ENCODE measurements around the gene TRPC6.

TRPC6 gene

DNA sequence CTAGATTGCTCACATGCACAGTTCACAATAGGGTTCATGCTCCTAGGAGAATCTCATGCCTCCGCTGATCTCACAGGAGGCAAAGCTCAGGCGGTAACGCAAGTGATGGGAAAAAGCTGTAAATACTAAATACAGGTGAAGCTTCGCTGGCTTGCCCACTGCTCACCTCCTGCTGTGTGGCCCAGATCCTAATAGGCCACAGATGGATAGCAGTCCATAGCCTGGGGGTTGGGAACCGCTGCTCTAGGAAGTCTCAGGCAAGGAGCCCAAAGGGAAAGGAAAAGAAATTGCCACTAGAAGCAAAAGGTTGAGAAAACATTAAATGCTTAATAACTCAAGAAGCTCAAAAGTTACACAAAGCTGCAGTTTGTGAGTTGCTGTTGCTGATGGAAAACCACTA is 3.2 kb upstream of the TRPC6 start:
- DNase-seq (no peak), ATAC-seq (ENCODE audit: insufficient read depth, low read depth) (no peak)
- Histone ChIP-seq H3K4me1 (ENCODE audit: insufficient read depth, low read length) (no peaks in the 10 kb centered on the region), H3K9ac (ENCODE audit: low read depth, low read length) (no peak overlapping the region), H2AFZ (ENCODE audit: low read depth, low read length) (no peak overlapping the region), H3K27me3 (ENCODE audit: insufficient read depth, low read length, poor library complexity) (no peaks in the 10 kb centered on the region), H3K9me3 (ENCODE audit: insufficient read depth, low read length, severe bottlenecking) (no peaks in the 10 kb centered on the region), H3K36me3 (ENCODE audit: insufficient read depth, low read length) (no peaks in the 10 kb centered on the region), H4K20me1 (ENCODE audit: insufficient read depth, low read length) (no peaks in the 10 kb centered on the region), H3K4me2 (ENCODE audit: insufficient read depth, low read length) (no peak overlapping the region), H3K27ac (ENCODE audit: low read length) (no peak overlapping the region), H3K4me3 (ENCODE audit: low read depth in 1 of 2, low read length in 2 of 2) (no peak overlapping the region), H3K79me2 (ENCODE audit: insufficient read depth, low read length) (no peaks in the 10 kb centered on the region)
- TF ChIP-seq, protein P1, sequence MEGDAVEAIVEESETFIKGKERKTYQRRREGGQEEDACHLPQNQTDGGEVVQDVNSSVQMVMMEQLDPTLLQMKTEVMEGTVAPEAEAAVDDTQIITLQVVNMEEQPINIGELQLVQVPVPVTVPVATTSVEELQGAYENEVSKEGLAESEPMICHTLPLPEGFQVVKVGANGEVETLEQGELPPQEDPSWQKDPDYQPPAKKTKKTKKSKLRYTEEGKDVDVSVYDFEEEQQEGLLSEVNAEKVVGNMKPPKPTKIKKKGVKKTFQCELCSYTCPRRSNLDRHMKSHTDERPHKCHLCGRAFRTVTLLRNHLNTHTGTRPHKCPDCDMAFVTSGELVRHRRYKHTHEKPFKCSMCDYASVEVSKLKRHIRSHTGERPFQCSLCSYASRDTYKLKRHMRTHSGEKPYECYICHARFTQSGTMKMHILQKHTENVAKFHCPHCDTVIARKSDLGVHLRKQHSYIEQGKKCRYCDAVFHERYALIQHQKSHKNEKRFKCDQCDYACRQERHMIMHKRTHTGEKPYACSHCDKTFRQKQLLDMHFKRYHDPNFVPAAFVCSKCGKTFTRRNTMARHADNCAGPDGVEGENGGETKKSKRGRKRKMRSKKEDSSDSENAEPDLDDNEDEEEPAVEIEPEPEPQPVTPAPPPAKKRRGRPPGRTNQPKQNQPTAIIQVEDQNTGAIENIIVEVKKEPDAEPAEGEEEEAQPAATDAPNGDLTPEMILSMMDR (IDR thresholded peaks at IDR 0.05; ENCODE audit: borderline replicate concordance, extremely low read depth, low read length, poor library complexity, severe bottlenecking), result no peak
- no peak for TF ChIP-seq EZH2 (IDR thresholded peaks at IDR 0.05; ENCODE audit: borderline replicate concordance, low read depth, low read length, severe bottlenecking)

DNA sequence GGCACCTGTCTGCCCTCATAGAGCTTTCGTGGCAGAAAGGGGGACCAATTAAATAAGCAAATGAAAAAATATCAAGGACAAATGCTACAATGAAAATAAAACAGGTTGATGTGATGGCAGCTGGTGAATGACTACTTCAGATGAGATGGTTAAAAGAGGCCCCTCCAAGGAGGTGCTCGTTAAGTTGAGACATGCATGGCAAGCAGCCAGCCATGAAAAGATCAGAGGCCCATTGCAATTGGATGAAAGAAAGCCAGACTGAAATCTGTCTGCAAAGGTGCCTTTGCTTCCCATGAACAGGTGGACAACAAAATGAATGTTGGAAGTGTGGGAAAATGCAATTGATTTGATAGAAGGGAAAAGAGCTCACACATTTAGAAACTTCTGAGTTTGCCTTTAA is 848 bp upstream of the TRPC6 start:
- Histone ChIP-seq H2AFZ (ENCODE audit: low read depth, low read length) (no peak overlapping the region), H3K27ac (ENCODE audit: low read length) (no peak overlapping the region), H4K20me1 (ENCODE audit: insufficient read depth, low read length) (no peaks in the 10 kb centered on the region), H3K4me2 (ENCODE audit: insufficient read depth, low read length) (no peak overlapping the region), H3K27me3 (ENCODE audit: insufficient read depth, low read length, poor library complexity) (no peaks in the 10 kb centered on the region), H3K4me1 (ENCODE audit: insufficient read depth, low read length) (no peaks in the 10 kb centered on the region), H3K79me2 (ENCODE audit: insufficient read depth, low read length) (no peaks in the 10 kb centered on the region), H3K36me3 (ENCODE audit: insufficient read depth, low read length) (no peaks in the 10 kb centered on the region), H3K4me3 (ENCODE audit: low read depth in 1 of 2, low read length in 2 of 2) (no peak overlapping the region), H3K9ac (ENCODE audit: low read depth, low read length) (no peak overlapping the region), H3K9me3 (ENCODE audit: insufficient read depth, low read length, severe bottlenecking) (no peaks in the 10 kb centered on the region)
- no peak for TF ChIP-seq EZH2 (IDR thresholded peaks at IDR 0.05; ENCODE audit: borderline replicate concordance, low read depth, low read length, severe bottlenecking)
- TF ChIP-seq, protein P1 (IDR thresholded peaks at IDR 0.05; ENCODE audit: borderline replicate concordance, extremely low read depth, low read length, poor library complexity, severe bottlenecking), result no peak
- DNase-seq, result no peak
- ATAC-seq (ENCODE audit: insufficient read depth, low read depth), result no peak

DNA sequence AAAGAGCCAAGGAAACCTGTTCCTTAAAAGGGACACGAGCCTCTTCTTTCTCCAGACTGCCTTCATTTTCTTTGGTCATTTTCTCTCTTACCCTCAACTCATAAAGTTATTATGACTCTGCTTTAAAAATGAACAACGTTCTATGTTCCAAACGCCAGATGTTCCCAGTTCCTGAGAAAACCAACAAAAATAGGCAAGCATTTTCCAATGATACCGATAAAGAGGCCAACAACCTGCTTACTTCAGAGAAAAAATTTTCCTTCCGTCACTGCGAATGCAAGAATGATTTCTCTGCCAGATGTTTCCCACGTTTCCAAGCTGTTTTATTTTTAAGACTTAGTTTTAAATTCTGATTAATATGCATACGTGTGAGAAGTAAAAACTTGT is 315 bp upstream of the TRPC6 start:
- no peaks in the 10 kb centered on the region for H3K4me1 ChIP-seq (ENCODE audit: insufficient read depth, low read length)
- no peak overlapping the region for H3K27ac ChIP-seq (ENCODE audit: low read length)
- H3K4me3 ChIP-seq (ENCODE audit: low read depth in 1 of 2, low read length in 2 of 2), result no peak overlapping the region
- no peaks in the 10 kb centered on the region for H3K9me3 ChIP-seq (ENCODE audit: insufficient read depth, low read length, severe bottlenecking)
- ATAC-seq (ENCODE audit: insufficient read depth, low read depth) (no peak), DNase-seq (no peak)
- H3K4me2 ChIP-seq (ENCODE audit: insufficient read depth, low read length), result no peak overlapping the region
- no peaks in the 10 kb centered on the region for H3K36me3 ChIP-seq (ENCODE audit: insufficient read depth, low read length)
- no peaks in the 10 kb centered on the region for H3K79me2 ChIP-seq (ENCODE audit: insufficient read depth, low read length)
- TF ChIP-seq, protein P1 (IDR thresholded peaks at IDR 0.05; ENCODE audit: borderline replicate concordance, extremely low read depth, low read length, poor library complexity, severe bottlenecking), result no peak
- TF ChIP-seq EZH2 (IDR thresholded peaks at IDR 0.05; ENCODE audit: borderline replicate concordance, low read depth, low read length, severe bottlenecking), result no peak
- H2AFZ ChIP-seq (ENCODE audit: low read depth, low read length), result no peak overlapping the region
- no peaks in the 10 kb centered on the region for H3K27me3 ChIP-seq (ENCODE audit: insufficient read depth, low read length, poor library complexity)
- H4K20me1 ChIP-seq (ENCODE audit: insufficient read depth, low read length), result no peaks in the 10 kb centered on the region
- no peak overlapping the region for H3K9ac ChIP-seq (ENCODE audit: low read depth, low read length)

DNA sequence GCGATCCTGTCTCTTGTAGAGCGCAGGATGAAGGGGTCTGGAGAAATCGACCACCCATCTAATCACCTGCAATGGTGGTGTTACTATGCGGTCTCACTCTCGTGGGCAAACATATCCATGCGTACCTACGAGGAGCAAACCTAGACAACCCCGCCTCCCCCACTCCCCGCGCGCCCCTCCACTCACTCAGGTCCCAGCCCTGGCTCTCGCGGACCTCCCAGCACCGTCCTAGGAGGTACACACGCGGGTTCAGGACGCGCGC is 887 bp downstream of the TRPC6 start:
- Histone ChIP-seq H3K79me2 (ENCODE audit: insufficient read depth, low read length) (no peaks in the 10 kb centered on the region), H3K4me3 (ENCODE audit: low read depth in 1 of 2, low read length in 2 of 2) (no peak overlapping the region), H3K4me1 (ENCODE audit: insufficient read depth, low read length) (no peaks in the 10 kb centered on the region), H4K20me1 (ENCODE audit: insufficient read depth, low read length) (no peaks in the 10 kb centered on the region), H3K27me3 (ENCODE audit: insufficient read depth, low read length, poor library complexity) (no peaks in the 10 kb centered on the region), H3K27ac (ENCODE audit: low read length) (no peak overlapping the region), H3K9ac (ENCODE audit: low read depth, low read length) (no peak overlapping the region), H2AFZ (ENCODE audit: low read depth, low read length) (no peak overlapping the region), H3K9me3 (ENCODE audit: insufficient read depth, low read length, severe bottlenecking) (no peaks in the 10 kb centered on the region), H3K36me3 (ENCODE audit: insufficient read depth, low read length) (no peaks in the 10 kb centered on the region), H3K4me2 (ENCODE audit: insufficient read depth, low read length) (no peak overlapping the region)
- no peak for TF ChIP-seq EZH2 (IDR thresholded peaks at IDR 0.05; ENCODE audit: borderline replicate concordance, low read depth, low read length, severe bottlenecking)
- TF ChIP-seq, protein P1 (IDR thresholded peaks at IDR 0.05; ENCODE audit: borderline replicate concordance, extremely low read depth, low read length, poor library complexity, severe bottlenecking), result no peak
- ATAC-seq (ENCODE audit: insufficient read depth, low read depth) (no peak), DNase-seq (no peak)

Measured in DND-41 (cell line).